Astrocyte (in vitro differentiated cells and primary cell): ENCODE data around the gene COG5. TPM values are rescaled to one million over a fixed set of nuclear protein-coding genes. Genes with fewer than 3 reads are reported as not detected.

ENCODE experiments used
- DNase-seq: peaks from one replicate; pipeline ENCODE4 v3.0.0-alpha.2; 2010; ENCODE audit warnings: low read depth
- FAIRE-seq: peaks from 2 replicates; lab custom pipeline; 2011; peaks lifted over from hg19 to GRCh38; lab: Jason Lieb, UNC
- H2AFZ ChIP-seq: 2 replicates; pipeline ENCODE4 v1.6.0; 2012; ENCODE audit warnings: low read depth, low read length, inconsistent platforms
- H3K27ac ChIP-seq: 2 replicates; pipeline ENCODE4 v1.5.1; 2011; ENCODE audit warnings: low read depth, low read length, inconsistent platforms
- H3K27me3 ChIP-seq: 2 replicates; pipeline ENCODE4 v1.6.0; 2011; ENCODE audit warnings: low read length, inconsistent platforms; ENCODE audit not compliant: insufficient read depth
- H3K36me3 ChIP-seq: 2 replicates; pipeline ENCODE4 v1.5.1; 2011; ENCODE audit warnings: low read length, inconsistent platforms; ENCODE audit not compliant: insufficient read depth
- H3K4me1 ChIP-seq: 2 replicates; pipeline ENCODE4 v1.5.1; 2011; ENCODE audit warnings: low read length, inconsistent platforms; ENCODE audit not compliant: insufficient read depth
- H3K4me2 ChIP-seq: 2 replicates; pipeline ENCODE4 v1.6.0; 2012; ENCODE audit warnings: low read length, inconsistent platforms
- H3K4me3 ChIP-seq: 2 replicates; pipeline ENCODE4 v1.5.1; 2011; ENCODE audit warnings: low read depth, mild to moderate bottlenecking, low read length, inconsistent platforms; ENCODE audit not compliant: insufficient read depth
- H3K79me2 ChIP-seq: 2 replicates; pipeline ENCODE4 v1.6.0; 2012; ENCODE audit warnings: mild to moderate bottlenecking, low read length, inconsistent platforms; ENCODE audit not compliant: insufficient read depth
- H3K9ac ChIP-seq: 2 replicates; pipeline ENCODE4 v1.6.0; 2012; ENCODE audit warnings: mild to moderate bottlenecking, low read length, inconsistent platforms
- H3K9me3 ChIP-seq: 2 replicates; pipeline ENCODE4 v1.5.1; 2012; ENCODE audit warnings: low read depth, mild to moderate bottlenecking, low read length, inconsistent platforms; ENCODE audit not compliant: insufficient read depth
- H4K20me1 ChIP-seq: 2 replicates; pipeline ENCODE4 v1.6.0; 2012; ENCODE audit warnings: low read length, inconsistent platforms; ENCODE audit not compliant: insufficient read depth
- H3K27ac Mint-ChIP-seq: one replicate; pipeline ENCODE4 v1.8.0; 2021; ENCODE audit warnings: mild to moderate bottlenecking, mixed read lengths; ENCODE audit not compliant: unreplicated experiment
- H3K27me3 Mint-ChIP-seq: one replicate; pipeline ENCODE4 v1.8.0; 2021; ENCODE audit warnings: low read depth, mixed read lengths; ENCODE audit not compliant: unreplicated experiment
- H3K36me3 Mint-ChIP-seq: one replicate; pipeline ENCODE4 v1.8.0; 2021; ENCODE audit warnings: low read depth, mixed read lengths; ENCODE audit not compliant: unreplicated experiment
- H3K4me1 Mint-ChIP-seq: one replicate; pipeline ENCODE4 v1.8.0; 2021; ENCODE audit warnings: low read depth, mixed read lengths; ENCODE audit not compliant: unreplicated experiment
- H3K4me3 Mint-ChIP-seq: one replicate; pipeline ENCODE4 v1.8.0; 2021; ENCODE audit warnings: mild to moderate bottlenecking, moderate library complexity, mixed read lengths; ENCODE audit not compliant: unreplicated experiment
- H3K9me3 Mint-ChIP-seq: one replicate; pipeline ENCODE4 v1.8.0; 2021; ENCODE audit warnings: mild to moderate bottlenecking, mixed read lengths; ENCODE audit not compliant: unreplicated experiment
- EZH2 ChIP-seq: IDR thresholded peaks from 2 replicates; pipeline ENCODE4 v1.6.1; 2012; ENCODE audit warnings: mild to moderate bottlenecking, low read length, inconsistent platforms; ENCODE audit not compliant: insufficient read depth
- total RNA-seq: library from RNA; stranded (reverse); gene quantifications from 2 replicates; pipeline ENCODE4 v1.2.1, GENCODE V29; 2021
- TF ChIP-seq, protein P1 (sequence below): IDR thresholded peaks from 2 replicates; pipeline ENCODE4 v1.5.1; 2011; ENCODE audit warnings: low read depth, mild to moderate bottlenecking, inconsistent platforms, low read length, moderate library complexity; ENCODE audit not compliant: insufficient read depth

COG5 gene
- total RNA-seq, 1 donor from 2014 or later: 57.1 TPM

DNA sequence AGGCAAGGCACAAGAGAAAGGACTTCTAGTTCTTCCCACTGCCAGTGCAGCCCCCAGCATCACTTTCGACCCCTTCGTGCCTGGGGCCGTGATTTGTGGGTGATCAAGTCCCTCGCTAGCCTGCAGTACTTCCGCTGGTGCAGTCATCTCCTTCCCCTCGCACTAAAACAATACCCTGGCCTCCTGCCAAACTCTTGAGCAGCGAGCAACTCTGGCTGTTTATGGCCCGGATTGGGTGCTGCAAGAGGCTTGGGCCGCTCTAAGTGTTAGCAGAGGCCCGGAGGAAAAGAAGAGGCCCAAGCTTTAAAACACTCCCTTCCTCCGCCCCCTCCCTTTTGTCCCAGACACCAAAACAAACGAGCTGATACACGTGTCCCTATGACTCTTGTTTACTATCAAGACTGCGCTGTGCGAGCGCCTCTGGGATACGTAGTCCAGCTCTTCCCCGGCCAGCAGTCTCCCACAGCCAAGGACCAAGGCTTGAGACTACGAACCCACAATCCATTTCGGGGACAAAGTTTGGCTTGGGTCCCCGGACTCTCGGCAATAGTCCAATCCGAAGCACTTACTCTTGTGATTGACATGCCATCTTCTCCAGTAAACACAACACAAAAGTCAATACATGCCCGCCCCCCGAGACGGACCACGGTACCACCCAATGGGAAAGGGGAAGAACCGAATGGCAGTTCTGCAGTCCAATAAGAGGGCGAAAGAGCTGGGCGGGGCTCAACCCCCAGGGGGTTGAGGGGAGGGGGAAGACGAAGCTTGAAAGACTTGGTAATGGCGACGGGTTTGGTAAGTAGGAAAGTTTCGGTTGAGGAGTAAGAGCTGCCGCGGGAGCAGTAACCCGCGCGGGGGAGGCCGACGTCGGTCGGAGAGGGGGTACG is 395.2 kb downstream of the COG5 start, which contains the start of gene HBP1:
Gene HBP1 (plus strand): TSS at position 771 of the 887 bp plus-strand sequence. CDS start 10,891 bp downstream, outside the sequence.
- H3K27ac ChIP-seq: peak within 1 kb of the TSS; percentile 99
- no peaks in the 10 kb centered on the region for H3K27me3 ChIP-seq
- peak within 1 kb of the TSS; percentile 99 for H3K27ac Mint-ChIP-seq
- no peaks in the 10 kb centered on the region for H3K9me3 Mint-ChIP-seq
- peak within 1 kb of the TSS; percentile 88 for H3K4me3 ChIP-seq
- H3K4me1 ChIP-seq: peaks cover 2% of the 10 kb centered on the region
- no peaks in the 10 kb centered on the region for H3K27me3 Mint-ChIP-seq
- H3K9ac ChIP-seq: peak within 1 kb of the TSS; percentile 99
- H3K36me3 ChIP-seq: no peaks in the 10 kb centered on the region
- no peak for TF ChIP-seq EZH2
- TF ChIP-seq, protein P1, sequence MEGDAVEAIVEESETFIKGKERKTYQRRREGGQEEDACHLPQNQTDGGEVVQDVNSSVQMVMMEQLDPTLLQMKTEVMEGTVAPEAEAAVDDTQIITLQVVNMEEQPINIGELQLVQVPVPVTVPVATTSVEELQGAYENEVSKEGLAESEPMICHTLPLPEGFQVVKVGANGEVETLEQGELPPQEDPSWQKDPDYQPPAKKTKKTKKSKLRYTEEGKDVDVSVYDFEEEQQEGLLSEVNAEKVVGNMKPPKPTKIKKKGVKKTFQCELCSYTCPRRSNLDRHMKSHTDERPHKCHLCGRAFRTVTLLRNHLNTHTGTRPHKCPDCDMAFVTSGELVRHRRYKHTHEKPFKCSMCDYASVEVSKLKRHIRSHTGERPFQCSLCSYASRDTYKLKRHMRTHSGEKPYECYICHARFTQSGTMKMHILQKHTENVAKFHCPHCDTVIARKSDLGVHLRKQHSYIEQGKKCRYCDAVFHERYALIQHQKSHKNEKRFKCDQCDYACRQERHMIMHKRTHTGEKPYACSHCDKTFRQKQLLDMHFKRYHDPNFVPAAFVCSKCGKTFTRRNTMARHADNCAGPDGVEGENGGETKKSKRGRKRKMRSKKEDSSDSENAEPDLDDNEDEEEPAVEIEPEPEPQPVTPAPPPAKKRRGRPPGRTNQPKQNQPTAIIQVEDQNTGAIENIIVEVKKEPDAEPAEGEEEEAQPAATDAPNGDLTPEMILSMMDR: no peak
- H2AFZ ChIP-seq: peak within 1 kb of the TSS; percentile 51
- FAIRE-seq (peak; percentile 90), DNase-seq (peak; percentile 100)
- H3K4me3 Mint-ChIP-seq: peak within 1 kb of the TSS; percentile 89
- H4K20me1 ChIP-seq: peaks cover 28% of the 10 kb centered on the region
- no peaks in the 10 kb centered on the region for H3K36me3 Mint-ChIP-seq
- H3K4me1 Mint-ChIP-seq: peaks cover 8% of the 10 kb centered on the region
- peaks cover 34% of the 10 kb centered on the region for H3K79me2 ChIP-seq
- peak within 1 kb of the TSS; percentile 95 for H3K4me2 ChIP-seq
- H3K9me3 ChIP-seq: no peaks in the 10 kb centered on the region

DNA sequence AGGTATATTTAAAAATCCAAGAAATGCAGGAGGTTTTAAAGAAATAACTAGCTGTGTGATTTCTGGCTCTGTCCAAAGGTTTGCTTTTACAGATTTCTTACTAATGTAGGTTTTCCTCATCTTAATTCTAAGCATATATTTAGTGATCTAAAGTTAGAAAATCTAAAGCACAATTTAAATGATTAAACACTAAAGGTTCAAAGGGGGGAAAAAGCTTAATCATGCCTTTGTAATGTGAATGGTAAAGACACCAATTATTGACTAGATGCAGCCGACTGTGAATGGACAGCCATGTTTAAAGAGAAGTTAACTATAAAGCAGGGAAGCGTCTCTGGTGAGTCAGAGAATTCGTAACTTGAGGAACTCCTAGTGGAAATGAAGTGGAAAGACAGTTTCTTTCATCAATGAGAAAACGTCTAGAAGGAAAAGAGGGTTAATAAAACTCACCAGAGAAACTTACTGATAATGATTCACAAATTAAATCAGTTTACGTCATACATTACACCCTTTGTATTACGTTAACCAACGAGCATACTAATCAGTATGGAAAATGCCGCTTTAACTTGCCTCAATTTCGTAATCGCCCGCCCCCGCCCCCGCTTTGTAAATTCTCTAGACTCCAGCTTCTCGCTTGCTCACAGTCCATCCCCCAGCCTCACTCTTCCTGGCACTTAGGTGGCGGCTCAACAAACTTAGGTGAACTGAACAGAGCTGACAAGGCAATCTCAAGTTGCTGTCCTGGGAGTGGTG is 396.1 kb downstream of the COG5 start:
- H3K4me2 ChIP-seq: peak overlapping the region; percentile 95
- FAIRE-seq (peak; percentile 58), DNase-seq (peak; percentile 84)
- TF ChIP-seq, protein P1: peak; percentile 64
- TF ChIP-seq EZH2: no peak
- Mint-ChIP-seq H3K36me3 (no peaks in the 10 kb centered on the region), H3K27ac (peak overlapping the region; percentile 99), H3K4me3 (peak overlapping the region; percentile 89), H3K27me3 (no peaks in the 10 kb centered on the region), H3K4me1 (peaks cover 5% of the 10 kb centered on the region), H3K9me3 (no peaks in the 10 kb centered on the region)
- peak overlapping the region; percentile 97 for H3K9ac ChIP-seq
- peaks cover 26% of the 10 kb centered on the region for H3K79me2 ChIP-seq
- H3K27me3 ChIP-seq: no peaks in the 10 kb centered on the region
- H2AFZ ChIP-seq: peak overlapping the region; percentile 51
- no peaks in the 10 kb centered on the region for H3K36me3 ChIP-seq
- peaks cover 2% of the 10 kb centered on the region for H3K4me1 ChIP-seq
- H3K9me3 ChIP-seq: no peaks in the 10 kb centered on the region
- peaks cover 20% of the 10 kb centered on the region for H4K20me1 ChIP-seq
- H3K4me3 ChIP-seq: peak overlapping the region; percentile 67
- peak overlapping the region; percentile 99 for H3K27ac ChIP-seq
